Inflammatory macrophage treated with lipopolysaccharide for 4 hours (primary cell): Measurements from ENCODE around the gene CADM1.

Source experiments
- DNase-seq: peaks from one replicate; pipeline ENCODE4 v3.0.0-alpha.2; 2020

The CADM1 gene

DNA sequence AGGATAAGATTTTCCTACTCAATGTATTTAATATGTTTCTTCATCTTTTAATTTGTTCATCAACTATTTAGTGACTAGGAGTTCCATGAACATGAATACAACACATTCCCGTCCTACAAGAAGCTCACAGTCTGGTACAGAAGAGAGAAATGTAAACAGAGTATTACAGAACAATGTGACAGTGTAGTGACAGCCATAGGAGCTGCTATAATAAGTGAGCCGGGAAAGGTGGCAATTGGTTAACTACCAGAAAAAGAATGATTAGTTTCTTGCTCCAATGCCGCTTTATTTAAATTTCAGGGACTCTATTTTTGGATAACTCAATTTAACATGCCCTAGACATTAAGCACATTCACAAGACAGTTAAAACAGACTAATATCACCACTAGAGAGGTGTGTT, 192.3 kb downstream of the CADM1 start:
- DNase-seq, result no peak

DNA sequence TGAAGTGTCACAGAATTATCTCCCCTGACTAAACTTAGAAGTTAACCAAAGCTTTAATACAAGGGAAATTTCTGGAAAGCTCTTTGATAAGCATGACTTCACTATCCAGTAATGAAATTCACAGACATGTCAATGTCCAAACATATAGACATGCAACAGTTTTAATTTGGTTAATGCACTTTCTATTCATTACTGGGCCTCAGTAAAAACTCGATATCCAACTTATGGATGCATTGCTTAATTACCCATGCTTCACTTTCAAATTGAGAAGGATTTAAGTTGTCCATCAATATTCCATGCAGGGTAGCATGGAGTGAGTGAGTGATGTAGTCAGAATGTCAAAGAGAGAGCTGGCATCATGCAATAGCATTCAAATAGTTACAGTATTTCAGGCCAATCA, 197.5 kb downstream of the CADM1 start:
- DNase-seq, result no peak

DNA sequence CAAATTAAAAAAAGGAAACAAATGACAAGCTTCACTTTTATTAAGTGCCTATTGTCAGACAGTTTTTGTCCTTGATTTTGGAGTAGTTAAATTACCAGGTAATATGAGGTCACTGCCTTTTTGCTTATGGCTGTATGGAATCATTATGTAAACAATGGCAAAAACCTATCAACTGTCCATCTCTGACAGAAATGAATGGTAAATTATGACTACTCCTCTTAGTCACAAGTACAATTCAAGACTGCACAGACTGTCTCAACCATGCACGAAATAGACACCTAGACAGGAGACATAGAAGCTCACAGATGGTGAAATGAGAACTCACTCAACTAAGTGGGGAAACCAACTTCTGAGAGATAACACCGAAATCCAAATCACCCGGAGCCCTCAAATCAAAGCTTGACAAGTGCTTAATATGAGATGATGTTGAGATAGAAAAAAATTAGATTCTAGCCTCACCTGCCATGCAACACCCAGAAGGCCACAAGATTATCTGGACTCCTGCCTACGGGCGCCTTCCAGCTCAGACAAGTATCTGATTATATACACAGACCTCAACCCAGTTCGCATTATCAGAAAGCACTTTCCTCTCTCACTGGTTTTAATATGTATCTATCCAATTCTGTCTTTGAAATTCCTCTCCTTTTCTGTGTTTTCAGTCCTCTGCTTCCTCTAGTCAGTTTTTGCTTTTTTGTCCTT, 199.3 kb downstream of the CADM1 start:
- DNase-seq, result no peak

DNA sequence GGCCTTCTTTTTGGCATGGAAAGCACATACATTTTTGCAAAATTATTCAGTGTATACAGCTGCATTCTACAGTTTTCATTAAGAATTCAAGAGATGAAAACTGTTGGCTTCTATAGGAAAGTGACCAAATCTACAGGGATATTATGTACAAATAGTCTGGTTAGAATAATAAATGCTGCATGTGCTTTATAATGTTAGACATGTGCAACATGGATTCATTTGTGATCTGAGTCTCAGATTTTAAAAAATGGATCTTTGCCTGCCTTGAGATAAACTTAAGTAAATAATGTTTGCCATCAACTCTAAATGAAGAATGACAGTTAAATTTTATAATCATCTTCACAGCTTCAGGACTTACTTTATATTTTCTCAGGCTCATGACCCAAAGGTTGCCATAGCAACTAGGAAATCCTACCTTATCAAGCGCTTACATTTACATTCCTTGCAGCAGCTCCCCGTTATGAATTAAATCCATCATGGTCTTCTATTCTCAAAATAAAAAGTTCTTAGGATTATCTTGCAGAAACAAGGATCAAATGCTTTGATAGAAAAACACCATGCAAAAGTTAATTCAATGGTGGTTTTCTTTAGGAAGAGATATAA, 200.2 kb downstream of the CADM1 start:
- DNase-seq, result no peak

DNA sequence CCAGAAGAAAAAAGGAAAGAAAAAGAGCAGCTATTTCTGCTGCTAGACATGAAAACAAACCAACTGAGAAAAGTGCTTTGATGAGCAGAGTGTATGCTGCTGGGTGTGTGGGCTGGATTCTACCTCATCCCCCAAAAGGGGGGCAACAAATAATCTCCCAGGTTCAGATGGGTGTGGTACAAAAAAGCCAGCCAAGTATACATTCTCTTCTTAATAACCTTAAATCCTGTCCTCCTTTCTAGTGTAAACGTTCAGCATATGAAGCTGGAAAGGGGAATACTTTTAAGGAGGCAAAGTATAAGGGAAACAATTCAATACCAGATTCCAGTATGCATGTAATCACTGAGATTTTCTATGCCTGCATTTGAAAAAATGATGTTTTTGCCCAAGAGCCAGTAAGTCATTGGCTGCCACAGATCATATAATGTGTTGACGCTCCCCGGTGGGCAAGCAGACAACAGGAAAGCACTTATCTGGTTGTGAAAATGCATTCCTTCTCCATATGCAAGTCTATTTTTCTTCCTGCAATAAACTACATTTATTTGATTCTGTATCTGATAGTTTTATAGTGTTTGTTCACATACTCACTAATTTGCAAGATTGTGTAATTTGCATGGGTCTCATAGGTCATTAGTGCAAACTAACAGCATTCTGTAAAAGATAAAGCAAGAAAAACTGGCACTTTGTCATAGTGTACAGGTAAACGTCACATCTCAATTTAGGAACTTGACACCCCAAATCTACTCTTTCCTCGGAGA, 201.1 kb downstream of the CADM1 start:
- DNase-seq, result no peak

DNA sequence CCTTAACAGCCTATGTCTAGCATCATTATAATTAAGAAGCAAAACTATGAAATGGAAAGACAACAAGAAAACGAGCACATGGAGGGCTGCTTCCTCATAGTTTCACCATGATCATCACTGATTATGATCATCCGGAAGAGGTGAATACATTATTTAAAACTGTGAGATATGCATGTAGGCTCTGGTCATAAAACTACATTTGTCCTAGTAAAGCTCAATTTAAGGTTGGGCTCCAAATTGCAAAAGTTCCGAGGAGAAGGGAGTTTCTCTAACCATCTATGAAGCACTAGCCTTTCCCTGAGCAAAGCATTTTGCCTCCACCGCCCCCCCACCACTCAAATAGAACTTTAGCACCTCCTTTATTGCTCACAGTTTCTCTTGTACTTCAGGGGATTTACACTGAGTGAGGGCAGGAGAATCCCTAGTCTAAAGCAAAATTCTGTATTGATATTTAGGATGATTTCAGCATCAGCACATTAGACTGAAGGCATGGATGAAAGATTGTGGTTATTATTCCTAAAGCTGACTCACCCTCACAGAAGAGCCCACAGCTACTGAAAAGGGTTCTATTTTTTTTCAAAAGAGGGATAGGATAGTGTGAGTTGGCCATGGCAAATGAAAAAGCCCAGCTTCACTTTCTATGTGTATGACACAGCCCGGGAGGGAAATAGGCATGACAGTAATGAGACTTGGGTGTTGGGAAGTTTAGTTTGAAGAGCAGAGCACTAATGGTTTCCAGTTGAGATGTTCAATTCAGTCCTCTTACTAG, 203.4 kb downstream of the CADM1 start:
- no peak for DNase-seq

DNA sequence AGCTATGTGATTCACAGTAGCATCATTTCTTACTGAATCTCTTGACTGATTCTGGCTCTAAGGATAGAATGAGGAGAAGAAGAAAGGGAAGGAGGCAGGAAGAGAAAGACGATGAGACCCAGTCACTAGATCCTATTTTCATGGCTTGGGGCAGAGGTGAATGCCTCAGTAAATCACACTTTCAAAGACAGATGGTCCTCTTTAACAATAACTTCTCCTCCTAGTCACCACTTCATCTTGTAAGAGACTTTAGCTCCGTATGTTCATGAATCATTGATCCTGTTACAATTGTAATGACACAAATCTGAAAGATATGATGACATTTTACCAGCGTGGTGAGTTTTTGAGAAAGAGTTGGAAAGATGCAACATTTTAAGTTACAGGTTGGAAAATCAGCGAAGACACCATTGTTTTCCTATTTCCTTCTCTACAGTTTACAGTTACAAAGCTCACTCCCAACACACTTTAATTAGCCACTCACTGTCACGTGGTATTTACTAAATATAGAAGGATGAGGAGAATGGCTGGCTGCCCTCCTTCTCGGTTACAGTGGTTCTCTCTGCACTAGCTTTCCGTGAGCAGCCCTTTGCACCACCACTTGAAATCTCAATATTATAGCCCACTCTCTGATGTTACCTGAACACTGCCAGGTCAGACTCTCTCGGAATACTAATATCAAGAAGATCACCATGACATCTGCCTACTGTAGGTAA, 205.8 kb downstream of the CADM1 start:
- DNase-seq, result no peak

DNA sequence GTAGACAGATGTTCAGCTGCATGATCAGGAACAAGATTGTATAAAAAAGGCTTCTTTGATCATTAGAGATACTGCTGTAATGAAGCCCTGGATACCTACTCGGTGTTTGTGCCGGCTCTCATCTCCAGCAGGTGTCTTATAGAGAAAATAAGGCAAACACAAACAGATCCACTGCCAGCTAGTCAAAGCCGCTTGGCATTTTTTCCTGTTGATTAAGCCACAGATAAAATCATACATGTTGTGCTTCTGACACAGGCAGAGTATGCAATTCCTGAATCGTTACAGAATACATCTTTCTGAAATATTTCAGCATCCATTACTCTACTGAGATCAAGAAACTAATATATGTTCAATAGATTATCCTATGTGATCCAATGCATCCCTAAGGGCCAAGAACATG, 206.9 kb downstream of the CADM1 start:
- no peak for DNase-seq

DNA sequence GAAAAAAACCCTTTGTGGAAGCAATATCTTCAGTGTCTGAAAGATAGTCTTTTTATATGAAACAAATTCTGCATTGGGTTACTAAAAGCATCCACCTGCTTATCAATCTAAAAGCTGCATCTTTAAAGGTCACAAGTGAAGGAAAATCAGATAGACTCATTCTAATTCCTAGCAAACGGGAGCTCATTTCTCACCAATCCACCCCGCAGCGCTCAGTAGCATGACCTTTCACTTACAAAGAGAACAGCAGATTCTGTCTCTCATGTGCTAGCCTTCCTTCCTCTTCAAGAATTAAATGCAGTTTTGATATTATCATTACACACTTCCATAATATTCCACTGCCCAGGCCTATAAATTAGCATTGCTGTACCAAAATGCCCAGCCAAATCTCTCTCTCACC, 212.9 kb downstream of the CADM1 start:
- no peak for DNase-seq

DNA sequence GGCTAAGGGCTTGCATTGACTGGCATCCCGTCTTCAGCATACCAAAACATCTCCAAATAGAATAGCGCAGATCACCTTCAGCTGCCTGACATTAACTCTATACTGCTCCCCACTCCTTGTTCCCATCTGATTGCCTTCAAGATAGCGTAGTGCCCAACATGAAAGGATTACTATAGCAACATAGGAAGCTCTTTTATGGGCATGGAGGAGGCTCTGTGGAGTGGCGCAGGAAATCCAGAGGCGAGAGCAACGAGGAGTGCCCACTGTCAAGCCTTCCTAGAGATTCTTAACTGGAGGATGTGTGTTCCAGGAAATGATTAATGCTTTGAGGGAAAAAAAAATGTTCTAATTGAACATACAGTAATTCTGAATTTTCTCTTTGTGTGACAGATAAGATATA, 213.3 kb downstream of the CADM1 start:
- no peak for DNase-seq

DNA sequence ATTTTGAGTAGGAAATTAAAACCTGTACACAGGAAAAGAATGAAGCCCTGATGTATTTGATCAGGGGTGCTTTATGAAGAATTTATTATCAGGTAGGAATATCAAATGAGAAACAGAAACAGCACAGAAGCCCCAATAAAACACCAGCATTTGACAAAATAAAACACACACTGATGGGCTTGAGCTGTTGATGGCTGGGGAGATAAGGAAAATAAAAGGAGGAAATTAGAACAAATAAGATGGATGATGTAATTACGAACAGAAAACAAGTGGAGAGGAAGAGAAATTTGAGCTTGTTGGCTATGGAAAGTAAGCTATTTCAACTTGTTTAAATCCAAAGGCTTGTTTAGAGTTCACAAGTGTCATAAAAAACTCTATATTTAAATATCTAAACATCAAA, 213.7 kb downstream of the CADM1 start:
- DNase-seq, result no peak

DNA sequence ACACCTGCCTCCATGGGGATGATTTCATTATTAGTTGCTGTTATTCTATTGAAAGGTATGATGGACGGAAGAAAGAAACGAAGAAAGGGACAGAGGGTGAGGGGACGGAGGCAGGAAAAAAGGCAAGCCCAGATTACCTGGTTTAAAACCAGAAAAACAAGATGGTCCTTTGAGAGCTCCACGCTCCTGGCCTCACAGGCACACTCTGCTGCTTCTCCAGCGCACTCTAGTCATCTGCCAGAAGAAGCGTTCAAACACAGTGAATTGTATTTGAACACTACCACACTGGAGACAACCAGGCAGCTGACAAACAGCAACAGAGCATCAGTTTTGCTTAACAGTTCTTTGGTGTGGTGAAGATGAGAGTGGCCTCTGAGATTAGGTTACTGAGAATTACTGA, 216.9 kb downstream of the CADM1 start:
- no peak for DNase-seq

DNA sequence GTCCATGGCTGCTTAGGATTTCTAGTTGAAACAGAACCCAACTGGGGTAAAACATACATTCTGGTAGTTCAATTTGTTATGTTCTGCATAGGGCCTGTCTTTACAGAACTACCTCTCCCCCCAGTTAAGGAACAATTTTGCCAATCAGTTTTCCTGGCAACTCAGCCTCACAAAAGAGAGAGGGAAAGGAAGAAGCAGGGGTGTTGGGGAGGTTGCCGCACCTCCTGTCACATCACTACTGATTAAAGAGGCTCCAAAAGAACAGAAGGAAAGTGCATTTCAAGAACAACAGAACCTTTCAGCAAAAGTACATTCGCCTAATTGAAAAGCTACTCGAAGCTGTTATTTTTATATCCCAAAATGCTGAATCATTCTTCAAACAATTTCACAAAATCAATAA, 217.6 kb downstream of the CADM1 start:
- DNase-seq, result no peak

DNA sequence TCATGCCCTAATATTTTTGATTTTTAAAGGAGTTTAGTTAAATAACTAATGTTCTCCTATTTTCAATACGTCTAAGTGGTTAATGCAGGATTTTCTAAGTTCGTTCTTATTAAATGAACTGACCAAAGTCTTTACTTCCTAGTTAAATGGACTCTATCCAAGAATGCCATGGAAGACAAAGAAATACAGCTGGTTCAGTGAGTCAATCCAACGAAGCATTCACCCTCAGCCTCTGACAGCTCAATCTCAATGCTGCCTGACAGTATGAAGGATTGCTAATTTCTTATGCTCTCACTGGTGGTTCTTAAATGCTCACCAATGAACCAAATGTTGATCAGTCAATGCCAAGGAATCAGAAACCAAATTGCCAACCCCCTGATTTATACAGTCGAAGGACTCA, 219.4 kb downstream of the CADM1 start:
- no peak for DNase-seq

DNA sequence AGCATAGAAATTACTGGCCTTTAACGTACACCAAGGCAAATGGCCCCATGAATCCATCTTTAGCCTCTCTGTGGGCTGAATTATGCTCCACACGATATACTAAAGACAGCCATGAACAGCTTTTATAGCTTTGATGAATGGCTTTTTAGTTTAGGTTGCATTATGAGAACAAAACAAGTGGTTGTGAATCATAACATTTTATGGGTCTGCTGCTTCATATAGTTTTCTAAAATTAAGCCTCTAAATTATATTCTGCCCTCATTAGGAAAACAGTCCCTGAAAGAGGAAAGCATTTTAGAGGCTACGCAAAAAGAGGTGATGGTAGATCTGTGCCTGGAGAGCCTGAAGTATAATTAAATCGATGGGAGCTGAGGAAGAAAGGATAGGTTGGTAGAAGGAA, 221.3 kb downstream of the CADM1 start:
- no peak for DNase-seq

DNA sequence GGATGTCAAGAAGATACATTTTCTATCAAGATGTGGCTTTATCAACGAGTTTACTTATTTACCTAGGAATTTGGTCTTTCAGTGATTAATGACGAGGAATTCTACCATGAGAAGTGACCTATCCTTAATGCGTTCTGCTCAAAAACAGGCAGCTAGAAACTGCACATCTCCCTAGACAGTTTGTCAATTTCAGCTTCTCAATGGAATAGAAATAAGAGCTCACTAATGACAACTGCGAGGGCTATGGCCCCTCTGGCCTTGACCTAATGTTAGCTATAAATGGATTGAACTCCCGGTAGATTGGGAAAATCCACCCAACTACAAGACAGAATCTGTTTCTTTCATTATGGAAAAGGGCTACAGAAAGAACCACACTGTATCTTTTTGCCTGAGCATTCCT, 223.4 kb downstream of the CADM1 start:
- no peak for DNase-seq

DNA sequence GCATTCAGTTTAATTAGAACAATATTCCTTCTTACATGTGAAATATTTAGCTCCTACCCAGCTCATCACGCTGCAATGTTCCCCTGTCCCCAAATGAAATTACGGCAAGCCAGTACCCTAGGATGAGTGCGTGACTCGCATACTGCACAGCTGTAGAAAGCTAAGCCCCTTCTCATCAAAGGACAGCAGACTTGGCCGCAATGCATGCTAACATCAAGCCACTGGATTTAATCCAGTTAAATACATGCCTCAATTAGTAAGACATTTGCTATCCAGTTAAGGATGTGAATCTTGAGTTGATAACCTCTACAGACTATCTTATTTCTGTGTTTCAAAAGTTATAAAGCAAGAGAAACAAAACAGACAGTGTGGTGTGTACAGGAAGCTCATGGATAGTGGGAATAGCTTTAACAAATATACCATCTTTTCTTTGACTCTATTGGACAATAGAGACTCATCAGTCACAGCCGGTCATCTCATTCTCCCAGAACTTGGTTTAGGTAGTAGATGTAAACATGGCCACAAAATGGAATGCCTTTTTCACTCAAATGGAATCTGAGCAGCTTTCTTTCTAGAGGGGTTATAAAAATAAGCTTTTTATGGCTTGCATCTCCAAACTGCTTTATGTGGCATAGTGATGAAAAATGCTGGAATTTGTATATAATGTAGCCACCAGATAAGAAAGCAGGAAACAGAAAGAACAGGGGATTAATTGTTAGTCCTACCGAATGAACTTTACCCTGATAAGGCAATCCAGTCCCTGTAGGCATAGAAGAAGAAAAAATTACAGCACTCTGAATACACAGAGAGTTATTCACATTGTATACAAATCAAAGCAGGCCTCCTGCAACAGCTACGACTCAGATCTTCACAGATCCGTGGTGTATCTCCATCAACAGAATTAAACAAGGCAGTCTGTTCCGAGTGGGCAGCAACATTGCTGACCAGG, 224.1 kb downstream of the CADM1 start:
- no peak for DNase-seq

DNA sequence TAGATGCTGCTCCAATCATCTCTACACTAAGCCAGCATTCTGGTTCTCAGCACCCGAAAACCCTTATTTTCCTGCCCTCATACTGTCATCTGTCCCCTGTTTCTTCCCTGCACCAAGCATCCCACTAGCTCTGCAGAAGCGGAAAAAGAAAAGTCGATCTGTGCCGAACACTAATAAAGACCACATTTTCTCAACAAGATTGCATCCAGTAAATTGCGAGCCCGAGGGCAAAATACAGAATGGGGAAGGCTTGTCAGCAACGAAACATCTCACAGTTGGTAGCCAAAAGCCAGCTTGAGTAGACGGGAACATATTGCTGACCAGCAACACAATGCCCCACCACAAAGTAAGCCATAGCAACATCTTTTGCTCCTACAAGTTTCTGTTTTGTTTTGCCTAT, 227.4 kb downstream of the CADM1 start:
- DNase-seq, result no peak

DNA sequence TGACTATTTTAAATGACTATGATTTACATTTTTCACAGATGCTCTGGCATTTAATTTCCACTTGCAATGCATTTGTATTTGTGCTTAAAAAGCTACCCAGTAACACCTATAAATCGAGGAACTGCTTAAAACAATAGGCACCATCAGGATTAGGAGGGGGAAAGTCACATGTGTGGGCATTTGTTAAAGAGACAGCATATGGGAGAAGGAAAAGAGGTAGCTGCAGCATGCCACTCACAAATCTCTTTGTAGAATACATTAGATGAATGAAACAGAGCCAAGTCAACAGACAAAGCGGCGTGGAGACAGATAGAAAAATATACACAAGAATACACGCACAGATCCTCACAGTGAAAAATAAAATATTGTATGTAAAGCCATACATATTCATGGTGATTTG, 228.0 kb downstream of the CADM1 start:
- DNase-seq, result no peak

DNA sequence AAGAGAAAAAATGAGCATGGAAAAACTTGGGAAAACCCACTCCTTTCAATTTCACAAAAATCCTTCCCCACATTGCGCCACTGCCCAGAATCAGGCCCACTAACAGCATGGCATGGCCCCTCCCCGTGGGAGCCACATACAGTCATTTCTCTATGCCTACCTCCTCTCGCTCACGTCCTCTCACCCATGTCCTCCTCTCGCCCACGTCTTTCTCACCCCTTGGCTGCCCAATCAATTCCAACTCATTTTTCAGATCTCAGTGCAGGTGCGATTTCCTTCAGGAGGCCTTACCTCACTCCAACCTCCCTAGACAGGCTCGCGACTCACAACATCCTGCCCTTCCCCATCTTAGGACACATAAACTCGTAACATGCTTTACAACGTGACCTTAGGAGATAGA, 229.2 kb downstream of the CADM1 start:
- DNase-seq, result no peak

DNA sequence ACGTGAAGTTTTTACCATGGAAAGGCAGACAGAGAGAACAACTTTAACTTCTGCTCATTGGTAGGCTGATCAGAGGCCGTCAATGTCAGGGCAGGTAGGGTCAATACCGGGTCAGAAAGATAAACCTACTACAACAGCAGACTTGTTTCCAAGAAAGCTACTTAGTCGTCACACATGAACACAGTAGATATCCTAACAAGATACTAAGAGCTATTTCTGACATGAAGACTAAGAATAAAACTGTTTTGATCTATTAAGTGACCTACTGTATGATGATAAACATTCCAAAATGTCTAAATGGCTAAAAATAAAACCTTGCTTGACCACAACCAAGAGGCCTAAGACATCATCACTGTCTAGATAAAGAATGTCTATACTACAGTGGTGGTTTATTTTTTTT, 231.3 kb downstream of the CADM1 start:
- no peak for DNase-seq

DNA sequence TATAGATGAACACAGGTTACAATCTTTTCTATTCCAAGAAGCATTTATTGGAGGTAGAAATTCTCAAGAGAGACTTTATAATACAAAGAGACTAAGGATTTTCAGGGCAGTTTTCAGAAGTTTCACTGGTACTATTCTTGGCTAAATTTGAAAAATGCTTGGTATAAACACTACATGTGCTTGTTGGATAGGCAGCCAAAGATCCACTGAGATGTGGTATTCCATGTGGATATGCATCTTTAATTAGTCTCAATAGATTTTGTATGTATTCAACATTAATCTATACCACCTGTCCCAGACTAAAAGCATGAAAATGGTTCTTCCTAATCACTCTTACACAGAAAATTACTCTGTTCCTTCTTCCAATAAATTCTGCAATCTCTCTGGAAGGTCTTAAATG, 232.6 kb downstream of the CADM1 start:
- no peak for DNase-seq
